Gastrocnemius medialis (tissue), 4 donors: ENCODE data around the gene ABCB10.

Experiments used
- CTCF ChIP-seq, 5 experiments: fragments of 450-650 bp in 3 of 5; fragments of 200-600 bp in 2 of 5; sonication (generic) in 2 of 5; IDR thresholded peaks in 4 of 5; conservative IDR thresholded peaks in 1 of 5; 1 replicate in 4 of 5; 2 replicates in 1 of 5; pipeline ENCODE4 v1.5.1; 2016 to 2019; ENCODE audit warnings: antibody characterized with exemption in 5 of 5, mild to moderate bottlenecking in 3 of 5, moderate library complexity in 3 of 5
- POLR2A ChIP-seq, 2 donors: fragments of 450-650 bp; IDR thresholded peaks; one replicate each; pipeline ENCODE4 v1.6.1; 2017; ENCODE audit warnings: antibody characterized with exemption in 2 of 2, mild to moderate bottlenecking in 2 of 2, moderate library complexity in 2 of 2

GRCh38 chr1:229470406-229471043, 88.0 kb downstream of the ABCB10 start:
- no peak for TF ChIP-seq POLR2A (IDR thresholded peaks at IDR 0.05)
- no peak for TF ChIP-seq CTCF (IDR thresholded peaks at IDR 0.05 in 4 of 5, conservative IDR thresholded peaks at IDR 0.05 in 1 of 5)
